Kidney (tissue), 14 donors: ENCODE results near the gene RELT. TPM values are rescaled to one million over a fixed set of nuclear protein-coding genes. Genes with fewer than 3 reads are reported as not detected.

Source experiments
- DNase-seq, 5 donors: peaks; one replicate each; pipeline ENCODE4 v3.0.0-alpha.2; 2013 to 2020
- FAIRE-seq: peaks from 2 replicates; lab custom pipeline; 2012; peaks lifted over from hg19 to GRCh38; lab: Jason Lieb, UNC
- H3K27ac ChIP-seq, 2 donors: one replicate each; pipeline ENCODE4 v1.7.0; 2013; ENCODE audit warnings: low read depth in 2 of 2, low read length in 2 of 2, inconsistent platforms in 1 of 2
- H3K27me3 ChIP-seq: one replicate; pipeline ENCODE4 v1.7.1; 2013; ENCODE audit warnings: low read length, inconsistent platforms; ENCODE audit not compliant: control insufficient read depth, insufficient read depth
- H3K36me3 ChIP-seq, 3 donors: one replicate each; pipeline versions ENCODE4 v1.7.0 to v1.7.1; 2013; ENCODE audit warnings: low read length in 3 of 3, control low read depth in 1 of 3, inconsistent platforms in 1 of 3; ENCODE audit not compliant: insufficient read depth in 3 of 3, control insufficient read depth in 2 of 3
- H3K4me1 ChIP-seq, 3 donors: one replicate each; pipeline versions ENCODE4 v1.7.0 to v1.7.1; 2013; ENCODE audit warnings: low read length in 3 of 3, inconsistent platforms in 1 of 3, low read depth in 1 of 3; ENCODE audit not compliant: control insufficient read depth in 2 of 3, insufficient read depth in 2 of 3
- H3K4me3 ChIP-seq, 3 donors: one replicate each; pipeline versions ENCODE4 v1.7.0 to v1.8.1; 2013; ENCODE audit warnings: low read length in 3 of 3, control low read depth in 1 of 3, inconsistent platforms in 1 of 3
- H3K9ac ChIP-seq, 3 donors: one replicate each; pipeline versions ENCODE4 v1.7.0 to v1.7.1; 2013; ENCODE audit warnings: low read length in 3 of 3, control low read depth in 1 of 3, inconsistent platforms in 1 of 3
- H3K9me3 ChIP-seq, 3 donors: one replicate each; pipeline versions ENCODE4 v1.7.0 to v1.7.1; 2013; ENCODE audit warnings: low read length in 3 of 3, control low read depth in 1 of 3, inconsistent platforms in 1 of 3; ENCODE audit not compliant: control insufficient read depth in 2 of 3, insufficient read depth in 1 of 3
- intact Hi-C: fragments of 100-400 bp; cut with DNase I; formaldehyde crosslinking; loops from one replicate; pipeline ENCODE4 v1.11.1; 2022
- polyA plus RNA-seq: library from polyadenylated mRNA; stranded (reverse); fragments of 350-450 nt; fragmentation: Illumina TruSeq; extraction: RNeasy Lipid Tissue Mini Kit (QIAGEN cat#74804); gene quantifications from one replicate; pipeline ENCODE4 v1.2.3, GENCODE V29; 2014; ENCODE audit warnings: low read depth, low replicate concordance; ENCODE audit not compliant: insufficient read depth
- total RNA-seq: library from RNA; stranded (reverse); fragmentation: NEBNext Ultra II Directional; extraction: Animal tissue kit (Norgen Biotek cat#: 25700); gene quantifications from one replicate; pipeline ENCODE4 v1.2.1, GENCODE V29; 2021
- TF ChIP-seq, protein P1 (sequence below): IDR thresholded peaks from 3 replicates; pipeline ENCODE4 v1.5.1; 2012; ENCODE audit warnings: mild to moderate bottlenecking, moderate library complexity, borderline replicate concordance; ENCODE audit not compliant: insufficient read depth; ENCODE audit errors: extremely low read depth
- donor health status: control.
- donor health status: control.
- donor health status: control.
- donor health status: control.
- donor health status: control.
- donor health status: DM: yes; HTN: yes; CAD: no.
- donor health status: Normal renal cell carcinoma (clear cell type).

Gene RELT
- total and polyA plus RNA-seq, 2 donors from 2014 or later: 1.0 to 8.7 TPM

GRCh38 chr11:73405146-73405510 is 28.9 kb downstream of the RELT start:
- TF ChIP-seq, protein P1, sequence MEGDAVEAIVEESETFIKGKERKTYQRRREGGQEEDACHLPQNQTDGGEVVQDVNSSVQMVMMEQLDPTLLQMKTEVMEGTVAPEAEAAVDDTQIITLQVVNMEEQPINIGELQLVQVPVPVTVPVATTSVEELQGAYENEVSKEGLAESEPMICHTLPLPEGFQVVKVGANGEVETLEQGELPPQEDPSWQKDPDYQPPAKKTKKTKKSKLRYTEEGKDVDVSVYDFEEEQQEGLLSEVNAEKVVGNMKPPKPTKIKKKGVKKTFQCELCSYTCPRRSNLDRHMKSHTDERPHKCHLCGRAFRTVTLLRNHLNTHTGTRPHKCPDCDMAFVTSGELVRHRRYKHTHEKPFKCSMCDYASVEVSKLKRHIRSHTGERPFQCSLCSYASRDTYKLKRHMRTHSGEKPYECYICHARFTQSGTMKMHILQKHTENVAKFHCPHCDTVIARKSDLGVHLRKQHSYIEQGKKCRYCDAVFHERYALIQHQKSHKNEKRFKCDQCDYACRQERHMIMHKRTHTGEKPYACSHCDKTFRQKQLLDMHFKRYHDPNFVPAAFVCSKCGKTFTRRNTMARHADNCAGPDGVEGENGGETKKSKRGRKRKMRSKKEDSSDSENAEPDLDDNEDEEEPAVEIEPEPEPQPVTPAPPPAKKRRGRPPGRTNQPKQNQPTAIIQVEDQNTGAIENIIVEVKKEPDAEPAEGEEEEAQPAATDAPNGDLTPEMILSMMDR: no peak
- peaks cover 0 to 7% (median 5%) of the 10 kb centered on the region in 3 donors for H3K36me3 ChIP-seq
- intact Hi-C loops: loop anchor here (10.0 kb wide), 1 partner anchor 250 kb away; no protein-coding TSS in a partner anchor
- no peak overlapping the region for H3K27ac ChIP-seq
- H3K9ac ChIP-seq: no peak overlapping the region
- H3K4me1 ChIP-seq: peaks cover 0 to 3% (median 2%) of the 10 kb centered on the region in 3 donors
- FAIRE-seq (no peak), DNase-seq (no peak)
- no peaks in the 10 kb centered on the region for H3K9me3 ChIP-seq
- no peaks in the 10 kb centered on the region for H3K27me3 ChIP-seq
- no peak overlapping the region for H3K4me3 ChIP-seq

DNA sequence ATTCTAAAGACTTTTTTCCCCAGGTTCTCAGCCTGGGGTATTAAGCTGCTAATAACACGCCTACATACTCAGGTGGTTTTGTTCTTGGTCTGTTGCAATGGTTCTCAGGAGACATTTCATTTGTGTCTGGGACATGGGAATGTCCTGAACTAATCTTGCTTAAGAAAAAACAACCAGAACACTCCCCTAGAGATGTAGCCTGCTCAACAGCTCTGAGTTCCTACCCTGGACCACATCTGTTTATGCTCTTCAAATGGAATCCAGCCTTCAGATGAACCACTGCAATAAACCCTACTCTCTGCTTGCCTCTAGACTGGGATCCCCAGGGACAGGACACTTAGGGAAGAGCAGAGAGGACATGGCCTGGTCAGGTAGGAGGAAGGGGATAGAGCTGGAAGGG is 29.9 kb downstream of the RELT start:
- Histone ChIP-seq H3K4me1 (peaks cover 0 to 3% (median 2%) of the 10 kb centered on the region in 3 donors), H3K27ac (no peak overlapping the region), H3K27me3 (no peaks in the 10 kb centered on the region), H3K9me3 (no peaks in the 10 kb centered on the region), H3K4me3 (no peak overlapping the region), H3K9ac (no peak overlapping the region), H3K36me3 (peaks cover 0 to 7% (median 5%) of the 10 kb centered on the region in 3 donors)
- FAIRE-seq (no peak), DNase-seq (no peak)
- TF ChIP-seq, protein P1: no peak
- intact Hi-C loops: loop anchor here (10.0 kb wide), 1 partner anchor 249 kb away; no protein-coding TSS in a partner anchor

DNA sequence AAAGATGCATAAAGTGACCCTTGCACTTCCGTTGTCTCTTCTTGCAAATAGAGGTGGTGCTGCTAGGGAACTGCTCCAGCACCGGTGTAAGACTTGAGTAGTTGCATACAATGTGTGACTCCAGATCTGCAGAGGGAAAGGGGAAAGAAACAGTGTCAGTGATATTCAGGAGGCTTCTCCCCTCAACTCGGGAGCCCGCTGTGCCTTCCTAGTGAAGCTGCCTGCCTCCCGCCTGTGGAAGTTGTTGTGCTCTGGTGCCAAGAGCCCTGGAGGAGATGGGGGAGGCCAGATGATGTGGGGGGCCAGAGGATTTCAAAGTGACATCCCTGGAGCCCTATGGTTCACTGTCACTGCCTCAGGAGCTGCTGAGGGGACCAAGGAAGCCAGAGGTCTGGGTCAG is 30.4 kb downstream of the RELT start:
- Histone ChIP-seq H3K27ac (no peak overlapping the region), H3K36me3 (peaks cover 0 to 7% (median 5%) of the 10 kb centered on the region in 3 donors), H3K4me1 (peaks cover 0 to 3% (median 2%) of the 10 kb centered on the region in 3 donors), H3K9ac (no peak overlapping the region), H3K9me3 (no peaks in the 10 kb centered on the region), H3K27me3 (no peaks in the 10 kb centered on the region), H3K4me3 (no peak overlapping the region)
- intact Hi-C loops: loop anchor here (10.0 kb wide), 1 partner anchor 248 kb away; no protein-coding TSS in a partner anchor
- TF ChIP-seq, protein P1: no peak
- no peak for FAIRE-seq
- no peak for DNase-seq

- intact Hi-C loops: loop anchor here (10.0 kb wide), 1 partner anchor 245 kb away; no protein-coding TSS in a partner anchor
- H3K4me1 ChIP-seq: no peaks in the 10 kb centered on the region
- H3K4me3 ChIP-seq: no peak overlapping the region
- no peak for DNase-seq
- H3K36me3 ChIP-seq: peaks cover 0 to 7% (median 5%) of the 10 kb centered on the region in 3 donors
- no peaks in the 10 kb centered on the region for H3K9me3 ChIP-seq
- no peak overlapping the region for H3K27ac ChIP-seq
- no peaks in the 10 kb centered on the region for H3K27me3 ChIP-seq
- FAIRE-seq: no peak
- no peak overlapping the region for H3K9ac ChIP-seq
- TF ChIP-seq, protein P1: no peak
Observed at GRCh38 chr11:73409431-73409830, 33.2 kb downstream of the RELT start.
